Head of caudate nucleus (tissue), 42 donors: Measurements from ENCODE around the gene ZNF354B.
"Not testable (repeated sequence)": the region's sequence is repeated elsewhere in the genome, so short reads cannot be mapped to it uniquely, and the experiment has no call there.

Experiments
- DNase-seq, 42 donors: peaks; one replicate each; pipeline versions ENCODE4 v3.0.0 to v3.0.0-alpha.2; 2020 to 2021; ENCODE audit warnings: mixed read lengths in 7 of 42
- intact Hi-C: fragments of 100-400 bp; cut with DNase I; formaldehyde crosslinking; loops from one replicate; pipeline ENCODE4 v1.15.0; 2022

The ZNF354B gene

GRCh38 chr5:178870411-178870810 lies 10.7 kb downstream of the ZNF354B start:
- no peak for DNase-seq
- intact Hi-C loops = no loop called here

GRCh38 chr5:178872302-178872701 lies 12.5 kb downstream of the ZNF354B start:
- no peak for DNase-seq
- intact Hi-C loops = no loop called here

GRCh38 chr5:178883115-178883694 lies 23.5 kb downstream of the ZNF354B start:
- DNase-seq, intact Hi-C loops: not testable (repeated sequence)

- no peak for DNase-seq
- intact Hi-C loops = no loop called here
Measured at GRCh38 chr5:178883815-178884430, 24.2 kb downstream of the ZNF354B start.

- peak; percentile 42 to 91 (median 78) for DNase-seq
- intact Hi-C loops = loop anchor here (2.0 kb wide), 1 partner anchor 45 kb away; the partner anchor contains the start of gene ZNF454
Measured at GRCh38 chr5:178895615-178896571, 36.1 kb downstream of the ZNF354B start, which contains the start of gene ZFP2. Gene ZFP2, plus strand, starts transcription at chr5:178895913. Its CDS starts 35,401 bp downstream, at chr5:178931314.

GRCh38 chr5:178899289-178899688 lies 39.5 kb downstream of the ZNF354B start:
- DNase-seq = no peak
- intact Hi-C loops = no loop called here

GRCh38 chr5:178902849-178903248 lies 43.1 kb downstream of the ZNF354B start:
- intact Hi-C loops = no loop called here
- no peak for DNase-seq

- DNase-seq = no peak
- intact Hi-C loops = no loop called here
Measured at GRCh38 chr5:178931846-178932760, 72.3 kb downstream of the ZNF354B start.
